Activated CD4-positive, alpha-beta memory T cell treated with anti-CD3 and anti-CD28 coated beads for 36 hours (primary cell): ENCODE measurements around the gene CAMP. TPM values are rescaled to one million over a fixed set of nuclear protein-coding genes. Genes with fewer than 3 reads are reported as not detected.

Experiments
- microRNA-seq: library from miRNA; unstranded; fragments of <30 nt; microRNA quantifications from one replicate; pipeline ENCODE4 v1.2.0, GENCODE V29; 2022; ENCODE audit warnings: borderline number of aligned reads, borderline microRNAs expressed, borderline replicate concordance
- total RNA-seq, 2 experiments: library from RNA; stranded (reverse); gene quantifications; one replicate each; pipeline ENCODE4 v1.2.3, GENCODE V29; 2021

The CAMP gene
- total RNA-seq, 2 experiments from 2014 or later: not detected

Small RNA genes lying within 50 kb of the gene (microRNA-seq; reads per million reads assigned to microRNA genes)
- 13.0 reads per million, percentile 36 among the genes with 10 or more reads in this experiment for gene MIR4443

Other genes starting within 250 kb of the CAMP start
- 100 to 1,000 TPM; 114 to 116 TPM for gene MAP4, start 207.1 kb upstream of the CAMP start, total RNA-seq
- 10 to 100 TPM; 33.7 to 36.8 TPM for gene CDC25A, start 35.1 kb upstream of the CAMP start, total RNA-seq
- gene ZNF589, start 17.6 kb downstream of the CAMP start, total RNA-seq: 10 to 100 TPM; 28.0 to 31.4 TPM
- gene NME6, start 77.9 kb downstream of the CAMP start, total RNA-seq: 10 to 100 TPM; 24.7 to 31.4 TPM
- gene SPINK8, start 110.2 kb downstream of the CAMP start, total RNA-seq: not detected
- gene FBXW12, start 148.7 kb downstream of the CAMP start, total RNA-seq: not detected
- 1 to 10 TPM; 3.2 to 3.8 TPM for gene PLXNB1, start 206.6 kb downstream of the CAMP start, total RNA-seq
- gene CCDC51, start 216.6 kb downstream of the CAMP start, total RNA-seq: 10 to 100 TPM; 24.3 to 24.4 TPM
- gene TMA7, start 216.8 kb downstream of the CAMP start, total RNA-seq: 100 to 1,000 TPM; 318 to 323 TPM
- gene ATRIP, start 223.2 kb downstream of the CAMP start, total RNA-seq: 10 to 100 TPM; 13.8 to 14.5 TPM